Endothelial cell of umbilical vein (primary cell): ENCODE measurements around the gene SLC39A11. TPM values are rescaled to one million over a fixed set of nuclear protein-coding genes. Genes with fewer than 3 reads are reported as not detected.

ENCODE experiments used
- BruUV-seq: library from RNA; stranded (reverse); fragments of 400-500 nt; replicated peaks from 2 replicates; lab custom pipeline; 2021; lab: Mats Ljungman, UMichigan
- CTCF ChIA-PET: fragments of 300-600, 350-600 bp; sonication (Branson Sonifier 250); formaldehyde crosslinking; loops from one replicate; lab custom pipeline; 2021; ENCODE audit warnings: antibody characterized with exemption, inconsistent platforms; lab: Charles Lee
- POLR2A ChIA-PET: fragments of 300-600, 350-600 bp; sonication (Branson Sonifier 250); formaldehyde crosslinking; loops from one replicate; lab custom pipeline; 2021; ENCODE audit warnings: antibody characterized with exemption, inconsistent platforms; lab: Charles Lee
- DNase-seq: peaks from one replicate; pipeline ENCODE4 v3.0.0-alpha.2; 2011; ENCODE audit warnings: low read depth, low spot score
- FAIRE-seq: peaks from 2 replicates; lab custom pipeline; 2011; peaks lifted over from hg19 to GRCh38; lab: Jason Lieb, UNC
- H2AFZ ChIP-seq: 2 replicates; pipeline ENCODE4 v1.6.0; 2012; ENCODE audit warnings: low read depth, low read length, control low read depth, inconsistent platforms
- H3K27ac ChIP-seq: 2 replicates; pipeline ENCODE4 v1.5.1; 2011; ENCODE audit warnings: low read depth, mild to moderate bottlenecking, control low read depth, low read length, moderate library complexity; ENCODE audit not compliant: insufficient read depth
- H3K27me3 ChIP-seq, 2 experiments: 2 replicates each; pipeline versions ENCODE4 v1.6.0 to v1.6.1; 2011; ENCODE audit warnings: low read length in 2 of 2, mixed read lengths in 1 of 2; ENCODE audit not compliant: control insufficient read depth in 2 of 2, insufficient read depth in 2 of 2
- H3K36me3 ChIP-seq, 2 experiments: 2 replicates in 1 of 2; 3 replicates in 1 of 2; pipeline ENCODE4 v1.5.1; 2011; ENCODE audit warnings: low read length in 2 of 2, mild to moderate bottlenecking in 1 of 2, moderate library complexity in 1 of 2; ENCODE audit not compliant: control insufficient read depth in 2 of 2, insufficient read depth in 2 of 2; ENCODE audit errors: extremely low read depth in 1 of 2
- H3K4me1 ChIP-seq: 3 replicates; pipeline ENCODE4 v1.5.1; 2011; ENCODE audit warnings: mild to moderate bottlenecking, low read length; ENCODE audit not compliant: control insufficient read depth, insufficient read depth; ENCODE audit errors: extremely low read depth
- H3K4me2 ChIP-seq: 2 replicates; pipeline ENCODE4 v1.6.1; 2011; ENCODE audit warnings: low read length, control low read depth, mixed read lengths; ENCODE audit not compliant: insufficient read depth
- H3K4me3 ChIP-seq, 3 experiments: fragments of 200-600 bp in 1 of 3; sonication (generic), shearing (Covaris generic) in 1 of 3; replicated peaks in 1 of 3; 2 replicates each; pipeline ENCODE4 v1.5.1; 2011 to 2016; ENCODE audit warnings: control low read depth in 3 of 3, low read length in 3 of 3, mild to moderate bottlenecking in 2 of 3, inconsistent platforms in 1 of 3, low read depth in 1 of 3, moderate library complexity in 1 of 3; ENCODE audit not compliant: insufficient read depth in 1 of 3
- H3K79me2 ChIP-seq: 2 replicates; pipeline ENCODE4 v1.6.0; 2012; ENCODE audit warnings: low read length, inconsistent platforms; ENCODE audit not compliant: control insufficient read depth, insufficient read depth
- H3K9ac ChIP-seq: replicated peaks from 2 replicates; pipeline ENCODE3; 2011; ENCODE audit warnings: low read length, control low read depth; ENCODE audit not compliant: insufficient read depth; ENCODE audit errors: extremely low read depth
- H3K9me1 ChIP-seq: replicated peaks from 3 replicates; pipeline ENCODE4 v1.6.0; 2011; ENCODE audit warnings: mild to moderate bottlenecking, low read length; ENCODE audit not compliant: control insufficient read depth, insufficient read depth; ENCODE audit errors: extremely low read depth
- H3K9me3 ChIP-seq: replicated peaks from 2 replicates; pipeline ENCODE4 v1.5.1; 2012; ENCODE audit warnings: low read length, inconsistent platforms; ENCODE audit not compliant: control insufficient read depth, insufficient read depth
- H4K20me1 ChIP-seq: replicated peaks from 2 replicates; pipeline ENCODE3; 2011; ENCODE audit warnings: mild to moderate bottlenecking, low read length; ENCODE audit not compliant: control insufficient read depth, insufficient read depth; ENCODE audit errors: extremely low read depth
- EZH2 ChIP-seq: IDR thresholded peaks from 2 replicates; pipeline ENCODE4 v1.6.1; 2012; ENCODE audit warnings: borderline replicate concordance, low read depth, mild to moderate bottlenecking, moderate library complexity, low read length, inconsistent platforms; ENCODE audit not compliant: severe bottlenecking
- FOS ChIP-seq: IDR thresholded peaks from 2 replicates; pipeline ENCODE4 v1.6.1; 2011; ENCODE audit warnings: mild to moderate bottlenecking, low read length, moderate library complexity, borderline replicate concordance; ENCODE audit not compliant: insufficient read depth
- GATA2 ChIP-seq: IDR thresholded peaks from 2 replicates; pipeline ENCODE4 v1.7.0; 2011; ENCODE audit warnings: low read depth, mild to moderate bottlenecking, moderate library complexity, mixed read lengths, low read length; ENCODE audit not compliant: insufficient read length, insufficient read depth
- JUN ChIP-seq: IDR thresholded peaks from 2 replicates; pipeline ENCODE4 v1.6.1; 2011; ENCODE audit warnings: borderline replicate concordance, low read depth; ENCODE audit not compliant: insufficient read length, insufficient read depth
- MAX ChIP-seq: IDR thresholded peaks from 2 replicates; pipeline ENCODE4 v1.6.1; 2011; ENCODE audit not compliant: insufficient read depth, insufficient read length
- MYC ChIP-seq: IDR thresholded peaks from one replicate; pipeline ENCODE4 v1.6.1; 2011; ENCODE audit warnings: mild to moderate bottlenecking, low read depth, low read length
- POLR2A ChIP-seq: IDR thresholded peaks from 2 replicates; pipeline ENCODE4 v1.6.1; 2012; ENCODE audit warnings: low read depth, mild to moderate bottlenecking, control low read depth, low read length
- POLR2AphosphoS5 ChIP-seq: IDR thresholded peaks from 2 replicates; pipeline ENCODE4 v1.6.1; 2012; ENCODE audit warnings: low read depth, mild to moderate bottlenecking, control low read depth, low read length, moderate library complexity; ENCODE audit not compliant: insufficient read depth
- dilution Hi-C: fragments of 300-500 bp; cut with MboI; formaldehyde crosslinking; loops from one replicate; pipeline ENCODE4 v1.15.0; 2019; ENCODE audit warnings: low sequenced_read_pairs; ENCODE audit not compliant: extremely low pct_ligation_motif_present
- intact Hi-C: fragments of 100-400 bp; cut with micrococcal nuclease; formaldehyde crosslinking; loops from one replicate; pipeline ENCODE4 v1.10.0; 2022
- polyA plus RNA-seq, 4 experiments: library from polyadenylated mRNA; depleted of rRNA in 3 of 4; stranded (reverse) in 3 of 4; unstranded in 1 of 4; fragments of >200 nt; gene quantifications; 2 replicates each; pipeline versions ENCODE4 v1.2.1 to v1.2.3, GENCODE V29; 2011 to 2012; ENCODE audit warnings: missing spikeins in 1 of 4
- total RNA-seq: library from RNA; stranded (reverse); gene quantifications from 2 replicates; pipeline ENCODE4 v1.2.3, GENCODE V29; 2021
- TF ChIP-seq, protein P1 (sequence below), 2 donors: IDR thresholded peaks; 1 replicate in 1 of 2; 2 replicates in 1 of 2; pipeline ENCODE4 v1.5.1; 2011; ENCODE audit warnings: low read length in 2 of 2, mild to moderate bottlenecking in 2 of 2, moderate library complexity in 2 of 2, control low read depth in 1 of 2, inconsistent platforms in 1 of 2, low read depth in 1 of 2; ENCODE audit not compliant: insufficient read depth in 1 of 2; ENCODE audit errors: extremely low read depth in 1 of 2

The SLC39A11 gene
- total and polyA plus RNA-seq, 2 donors (not counting 3 experiments of a cell fraction or from before 2014, with no cell fraction given) = 8.1 to 11.9 TPM

- Histone ChIP-seq H3K27me3 (no peaks in the 10 kb centered on the region), H4K20me1 (no peaks in the 10 kb centered on the region), H3K4me1 (no peaks in the 10 kb centered on the region), H3K9me3 (no peaks in the 10 kb centered on the region), H3K27ac (no peak overlapping the region), H2AFZ (no peak overlapping the region), H3K79me2 (no peaks in the 10 kb centered on the region), H3K4me2 (no peak overlapping the region), H3K9ac (no peak overlapping the region), H3K9me1 (no peaks in the 10 kb centered on the region), H3K36me3 (no peaks in the 10 kb centered on the region), H3K4me3 (no peak overlapping the region)
- ChIA-PET CTCF (no interaction called here), POLR2A (no interaction called here)
- DNase-seq (no peak), FAIRE-seq (no peak)
- BruUV-seq = no TSS peak
- dilution Hi-C loops (no loop called here), intact Hi-C loops (no loop called here)
- TF ChIP-seq MAX (no peak), JUN (no peak), POLR2A (no peak), GATA2 (no peak), POLR2AphosphoS5 (no peak), FOS (no peak), MYC (no peak), EZH2 (no peak)
- TF ChIP-seq, protein P1, sequence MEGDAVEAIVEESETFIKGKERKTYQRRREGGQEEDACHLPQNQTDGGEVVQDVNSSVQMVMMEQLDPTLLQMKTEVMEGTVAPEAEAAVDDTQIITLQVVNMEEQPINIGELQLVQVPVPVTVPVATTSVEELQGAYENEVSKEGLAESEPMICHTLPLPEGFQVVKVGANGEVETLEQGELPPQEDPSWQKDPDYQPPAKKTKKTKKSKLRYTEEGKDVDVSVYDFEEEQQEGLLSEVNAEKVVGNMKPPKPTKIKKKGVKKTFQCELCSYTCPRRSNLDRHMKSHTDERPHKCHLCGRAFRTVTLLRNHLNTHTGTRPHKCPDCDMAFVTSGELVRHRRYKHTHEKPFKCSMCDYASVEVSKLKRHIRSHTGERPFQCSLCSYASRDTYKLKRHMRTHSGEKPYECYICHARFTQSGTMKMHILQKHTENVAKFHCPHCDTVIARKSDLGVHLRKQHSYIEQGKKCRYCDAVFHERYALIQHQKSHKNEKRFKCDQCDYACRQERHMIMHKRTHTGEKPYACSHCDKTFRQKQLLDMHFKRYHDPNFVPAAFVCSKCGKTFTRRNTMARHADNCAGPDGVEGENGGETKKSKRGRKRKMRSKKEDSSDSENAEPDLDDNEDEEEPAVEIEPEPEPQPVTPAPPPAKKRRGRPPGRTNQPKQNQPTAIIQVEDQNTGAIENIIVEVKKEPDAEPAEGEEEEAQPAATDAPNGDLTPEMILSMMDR (IDR thresholded peaks at IDR 0.05; ENCODE audit: extremely low read depth in 1 of 2, insufficient read depth in 1 of 2, low read depth in 1 of 2, low read length in 2 of 2) = no peak
These were observed 233.5 kb downstream of the SLC39A11 start for GRCh38 chr17:72858826-72859495.
